ENCODE data around the gene EDN1. TPM values are rescaled to one million over a fixed set of nuclear protein-coding genes. Genes with fewer than 3 reads are reported as not detected.
"Not testable (repeated sequence)": the region's sequence is repeated elsewhere in the genome, so short reads cannot be mapped to it uniquely, and the experiment has no call there.

EDN1 gene
- total RNA-seq, 1 donor from 2014 or later = 7.5 TPM

GRCh38 chr6:12324099-12324498 is 33.9 kb downstream of the EDN1 start:
- no peak for DNase-seq (ENCODE audit: low spot score)

- DNase-seq (ENCODE audit: low spot score) = no peak
Observed at GRCh38 chr6:12324748-12325147, 34.6 kb downstream of the EDN1 start.

- DNase-seq (ENCODE audit: low spot score) = no peak
Observed at GRCh38 chr6:12325872-12326271, 35.7 kb downstream of the EDN1 start.

- DNase-seq (ENCODE audit: low spot score) = no peak
Observed at GRCh38 chr6:12327391-12327790, 37.2 kb downstream of the EDN1 start.

- no peak for DNase-seq (ENCODE audit: low spot score)
Observed at GRCh38 chr6:12327988-12328387, 37.8 kb downstream of the EDN1 start.

GRCh38 chr6:12328701-12329100 is 38.5 kb downstream of the EDN1 start:
- DNase-seq (ENCODE audit: low spot score) = no peak

- no peak for DNase-seq (ENCODE audit: low spot score)
Observed at GRCh38 chr6:12331474-12331873, 41.3 kb downstream of the EDN1 start.

GRCh38 chr6:12331951-12332749 is 42.0 kb downstream of the EDN1 start:
- no peak for DNase-seq (ENCODE audit: low spot score)

GRCh38 chr6:12332750-12333079 is 42.6 kb downstream of the EDN1 start:
- DNase-seq (ENCODE audit: low spot score) = not testable (repeated sequence)

- DNase-seq (ENCODE audit: low spot score) = no peak
Observed at GRCh38 chr6:12333128-12333527, 43.0 kb downstream of the EDN1 start.

- no peak for DNase-seq (ENCODE audit: low spot score)
Observed at GRCh38 chr6:12334526-12335130, 44.5 kb downstream of the EDN1 start.

- no peak for DNase-seq (ENCODE audit: low spot score)
Observed at GRCh38 chr6:12335131-12335527, 45.0 kb downstream of the EDN1 start.

GRCh38 chr6:12335717-12336116 is 45.6 kb downstream of the EDN1 start:
- no peak for DNase-seq (ENCODE audit: low spot score)

- no peak for DNase-seq (ENCODE audit: low spot score)
Observed at GRCh38 chr6:12336121-12336971, 46.2 kb downstream of the EDN1 start.

- DNase-seq (ENCODE audit: low spot score) = no peak
Observed at GRCh38 chr6:12339022-12339421, 48.9 kb downstream of the EDN1 start.

- DNase-seq (ENCODE audit: low spot score) = no peak
Observed at GRCh38 chr6:12339808-12340487, 49.8 kb downstream of the EDN1 start.

GRCh38 chr6:12340488-12340818 is 50.3 kb downstream of the EDN1 start:
- DNase-seq (ENCODE audit: low spot score) = no peak

GRCh38 chr6:12342664-12343063 is 52.5 kb downstream of the EDN1 start:
- no peak for DNase-seq (ENCODE audit: low spot score)

- no peak for DNase-seq (ENCODE audit: low spot score)
Observed at GRCh38 chr6:12343122-12343439, 52.9 kb downstream of the EDN1 start.

- no peak for DNase-seq (ENCODE audit: low spot score)
Observed at GRCh38 chr6:12343440-12344162, 53.4 kb downstream of the EDN1 start.

- no peak for DNase-seq (ENCODE audit: low spot score)
Observed at GRCh38 chr6:12344296-12344695, 54.1 kb downstream of the EDN1 start.
